Measurements from ENCODE around the gene NRG3.

DNA sequence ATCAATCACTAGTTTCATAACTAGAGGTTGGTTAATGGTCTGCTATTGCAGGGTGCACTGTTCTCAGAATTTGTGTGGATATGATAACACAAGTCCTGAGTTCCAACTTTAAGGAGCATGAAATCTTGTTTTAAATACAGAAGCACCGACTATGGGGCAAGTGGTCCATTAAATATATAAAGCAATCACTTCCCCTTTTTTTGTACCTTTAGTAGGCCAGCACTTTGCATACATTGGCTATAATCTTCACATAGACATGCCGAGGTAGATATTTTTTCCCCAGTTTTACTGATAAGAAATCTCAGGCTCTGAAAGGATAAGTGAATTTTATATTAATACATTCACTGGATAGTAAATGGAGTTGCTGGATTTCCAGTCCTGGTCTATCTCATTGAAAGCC lies 286.3 kb downstream of the NRG3 start:
- TF ChIP-seq, protein P1, sequence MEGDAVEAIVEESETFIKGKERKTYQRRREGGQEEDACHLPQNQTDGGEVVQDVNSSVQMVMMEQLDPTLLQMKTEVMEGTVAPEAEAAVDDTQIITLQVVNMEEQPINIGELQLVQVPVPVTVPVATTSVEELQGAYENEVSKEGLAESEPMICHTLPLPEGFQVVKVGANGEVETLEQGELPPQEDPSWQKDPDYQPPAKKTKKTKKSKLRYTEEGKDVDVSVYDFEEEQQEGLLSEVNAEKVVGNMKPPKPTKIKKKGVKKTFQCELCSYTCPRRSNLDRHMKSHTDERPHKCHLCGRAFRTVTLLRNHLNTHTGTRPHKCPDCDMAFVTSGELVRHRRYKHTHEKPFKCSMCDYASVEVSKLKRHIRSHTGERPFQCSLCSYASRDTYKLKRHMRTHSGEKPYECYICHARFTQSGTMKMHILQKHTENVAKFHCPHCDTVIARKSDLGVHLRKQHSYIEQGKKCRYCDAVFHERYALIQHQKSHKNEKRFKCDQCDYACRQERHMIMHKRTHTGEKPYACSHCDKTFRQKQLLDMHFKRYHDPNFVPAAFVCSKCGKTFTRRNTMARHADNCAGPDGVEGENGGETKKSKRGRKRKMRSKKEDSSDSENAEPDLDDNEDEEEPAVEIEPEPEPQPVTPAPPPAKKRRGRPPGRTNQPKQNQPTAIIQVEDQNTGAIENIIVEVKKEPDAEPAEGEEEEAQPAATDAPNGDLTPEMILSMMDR (IDR thresholded peaks at IDR 0.05) = no peak
- TF ChIP-seq POLR2A (IDR thresholded peaks at IDR 0.05) = no peak
